DOHH2 (cell line): ENCODE measurements around the gene ROR1.

ENCODE experiments used
- CTCF ChIP-seq: fragments of 200-600 bp; sonication (generic); IDR thresholded peaks from one replicate; pipeline ENCODE4 v1.5.1; 2014; ENCODE audit warnings: antibody characterized with exemption, mild to moderate bottlenecking, low read depth, low read length; ENCODE audit not compliant: poor library complexity, severe bottlenecking
- EZH2phosphoT487 ChIP-seq: fragments of 200-600 bp; sonication (generic); IDR thresholded peaks from 2 replicates; pipeline ENCODE4 v1.6.1; 2017; ENCODE audit warnings: borderline replicate concordance, mild to moderate bottlenecking, antibody characterized with exemption, low read length, moderate library complexity, mixed read lengths

GRCh38 chr1:63913533-63913932 is 139.7 kb downstream of the ROR1 start:
- no peak for TF ChIP-seq CTCF
- TF ChIP-seq EZH2phosphoT487: no peak
